ENCODE results near the gene UBE2E2.

DNA sequence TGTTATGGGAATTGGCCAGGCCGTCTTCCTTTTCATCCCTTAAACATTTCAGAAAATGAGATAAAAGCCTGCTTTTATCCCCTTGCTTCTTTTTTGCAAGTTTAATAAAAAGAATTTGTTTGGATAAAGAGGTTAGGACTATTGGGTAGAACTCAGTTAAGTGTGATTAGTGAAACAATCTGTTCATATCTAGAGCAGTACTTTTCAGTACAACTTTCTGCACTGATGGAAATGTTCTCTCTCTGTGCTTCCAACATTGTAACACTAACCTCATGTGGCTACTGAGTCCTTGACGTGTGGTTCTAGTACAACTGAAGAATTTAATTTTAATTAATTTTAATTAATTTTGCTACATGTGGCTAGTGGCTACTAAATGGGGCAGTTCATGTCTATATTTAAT lies 246.9 kb downstream of the UBE2E2 start:
- TF ChIP-seq, protein P1, sequence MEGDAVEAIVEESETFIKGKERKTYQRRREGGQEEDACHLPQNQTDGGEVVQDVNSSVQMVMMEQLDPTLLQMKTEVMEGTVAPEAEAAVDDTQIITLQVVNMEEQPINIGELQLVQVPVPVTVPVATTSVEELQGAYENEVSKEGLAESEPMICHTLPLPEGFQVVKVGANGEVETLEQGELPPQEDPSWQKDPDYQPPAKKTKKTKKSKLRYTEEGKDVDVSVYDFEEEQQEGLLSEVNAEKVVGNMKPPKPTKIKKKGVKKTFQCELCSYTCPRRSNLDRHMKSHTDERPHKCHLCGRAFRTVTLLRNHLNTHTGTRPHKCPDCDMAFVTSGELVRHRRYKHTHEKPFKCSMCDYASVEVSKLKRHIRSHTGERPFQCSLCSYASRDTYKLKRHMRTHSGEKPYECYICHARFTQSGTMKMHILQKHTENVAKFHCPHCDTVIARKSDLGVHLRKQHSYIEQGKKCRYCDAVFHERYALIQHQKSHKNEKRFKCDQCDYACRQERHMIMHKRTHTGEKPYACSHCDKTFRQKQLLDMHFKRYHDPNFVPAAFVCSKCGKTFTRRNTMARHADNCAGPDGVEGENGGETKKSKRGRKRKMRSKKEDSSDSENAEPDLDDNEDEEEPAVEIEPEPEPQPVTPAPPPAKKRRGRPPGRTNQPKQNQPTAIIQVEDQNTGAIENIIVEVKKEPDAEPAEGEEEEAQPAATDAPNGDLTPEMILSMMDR (IDR thresholded peaks at IDR 0.05): no peak
- TF ChIP-seq POLR2A (IDR thresholded peaks at IDR 0.05): no peak
